Kidney epithelial cell (primary cell): ENCODE measurements around the gene MVB12B. TPM values are rescaled to one million over a fixed set of nuclear protein-coding genes. Genes with fewer than 3 reads are reported as not detected.

Experiments used
- DNase-seq: peaks from one replicate; pipeline ENCODE4 v3.0.0-alpha.2; 2010; ENCODE audit warnings: low read depth
- H3K27me3 ChIP-seq: 2 replicates; pipeline ENCODE4 v1.6.0; 2011; ENCODE audit warnings: low read length; ENCODE audit not compliant: control insufficient read depth, insufficient read depth
- H3K36me3 ChIP-seq: 2 replicates; pipeline ENCODE4 v1.5.1; 2011; ENCODE audit warnings: low read length; ENCODE audit not compliant: control insufficient read depth, insufficient read depth
- H3K4me3 ChIP-seq: 2 replicates; pipeline ENCODE4 v1.5.1; 2011; ENCODE audit warnings: low read depth, mild to moderate bottlenecking, control low read depth, low read length
- total RNA-seq: library from RNA; depleted of rRNA; stranded (reverse); fragments of >200 nt; gene quantifications from 2 replicates; pipeline ENCODE4 v1.2.3, GENCODE V29; 2015
- TF ChIP-seq, protein P1 (sequence below): IDR thresholded peaks from 2 replicates; pipeline ENCODE4 v1.5.1; 2011; ENCODE audit warnings: mild to moderate bottlenecking, moderate library complexity, low read length, control low read depth, inconsistent platforms; ENCODE audit not compliant: insufficient read depth, poor library complexity, severe bottlenecking

The MVB12B gene
- total RNA-seq, 1 donor from 2014 or later: 13.1 TPM

DNA sequence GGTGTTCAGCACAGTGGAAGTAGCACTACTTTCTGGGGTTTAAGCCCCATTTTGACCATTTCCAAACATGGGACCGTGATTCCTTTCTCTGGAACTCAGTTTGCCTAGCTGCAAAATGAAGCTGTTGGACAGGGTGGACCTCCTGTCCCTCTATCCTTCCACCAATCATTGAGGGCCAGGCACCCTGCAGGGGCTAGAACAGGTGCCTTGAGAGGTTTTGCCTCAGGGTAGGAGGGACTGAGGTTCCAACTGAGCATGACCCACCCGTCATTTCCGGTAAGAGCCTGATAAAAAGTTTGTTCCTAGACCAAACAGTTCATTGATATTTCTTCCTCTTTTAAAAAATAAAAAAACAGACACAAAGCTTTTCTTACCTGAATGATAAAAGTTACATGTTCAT lies 116.5 kb downstream of the MVB12B start:
- no peaks in the 10 kb centered on the region for H3K27me3 ChIP-seq
- TF ChIP-seq, protein P1, sequence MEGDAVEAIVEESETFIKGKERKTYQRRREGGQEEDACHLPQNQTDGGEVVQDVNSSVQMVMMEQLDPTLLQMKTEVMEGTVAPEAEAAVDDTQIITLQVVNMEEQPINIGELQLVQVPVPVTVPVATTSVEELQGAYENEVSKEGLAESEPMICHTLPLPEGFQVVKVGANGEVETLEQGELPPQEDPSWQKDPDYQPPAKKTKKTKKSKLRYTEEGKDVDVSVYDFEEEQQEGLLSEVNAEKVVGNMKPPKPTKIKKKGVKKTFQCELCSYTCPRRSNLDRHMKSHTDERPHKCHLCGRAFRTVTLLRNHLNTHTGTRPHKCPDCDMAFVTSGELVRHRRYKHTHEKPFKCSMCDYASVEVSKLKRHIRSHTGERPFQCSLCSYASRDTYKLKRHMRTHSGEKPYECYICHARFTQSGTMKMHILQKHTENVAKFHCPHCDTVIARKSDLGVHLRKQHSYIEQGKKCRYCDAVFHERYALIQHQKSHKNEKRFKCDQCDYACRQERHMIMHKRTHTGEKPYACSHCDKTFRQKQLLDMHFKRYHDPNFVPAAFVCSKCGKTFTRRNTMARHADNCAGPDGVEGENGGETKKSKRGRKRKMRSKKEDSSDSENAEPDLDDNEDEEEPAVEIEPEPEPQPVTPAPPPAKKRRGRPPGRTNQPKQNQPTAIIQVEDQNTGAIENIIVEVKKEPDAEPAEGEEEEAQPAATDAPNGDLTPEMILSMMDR: no peak
- no peaks in the 10 kb centered on the region for H3K36me3 ChIP-seq
- no peak overlapping the region for H3K4me3 ChIP-seq
- DNase-seq: no peak

DNA sequence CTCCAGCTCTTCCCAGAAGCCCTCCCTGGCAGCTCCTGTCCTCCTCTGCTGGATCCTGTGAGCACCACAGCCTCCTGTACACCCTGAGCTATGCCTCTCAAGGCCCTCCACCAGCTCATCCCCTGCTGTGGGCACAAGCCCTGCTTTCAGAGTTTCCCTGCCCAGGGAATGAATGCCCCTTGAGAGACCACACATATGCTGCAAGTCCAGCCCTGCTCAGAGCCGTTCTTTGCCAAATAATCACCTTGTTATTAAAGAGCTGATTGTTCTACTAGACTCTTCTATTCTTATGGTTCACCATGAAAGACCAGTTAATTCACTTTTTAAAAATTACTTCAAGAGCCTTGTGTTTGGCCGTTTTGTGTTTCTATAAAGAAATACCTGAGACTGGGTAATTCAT lies 121.5 kb downstream of the MVB12B start:
- no peak overlapping the region for H3K4me3 ChIP-seq
- H3K36me3 ChIP-seq: no peaks in the 10 kb centered on the region
- no peak for DNase-seq
- TF ChIP-seq, protein P1: no peak
- no peaks in the 10 kb centered on the region for H3K27me3 ChIP-seq

DNA sequence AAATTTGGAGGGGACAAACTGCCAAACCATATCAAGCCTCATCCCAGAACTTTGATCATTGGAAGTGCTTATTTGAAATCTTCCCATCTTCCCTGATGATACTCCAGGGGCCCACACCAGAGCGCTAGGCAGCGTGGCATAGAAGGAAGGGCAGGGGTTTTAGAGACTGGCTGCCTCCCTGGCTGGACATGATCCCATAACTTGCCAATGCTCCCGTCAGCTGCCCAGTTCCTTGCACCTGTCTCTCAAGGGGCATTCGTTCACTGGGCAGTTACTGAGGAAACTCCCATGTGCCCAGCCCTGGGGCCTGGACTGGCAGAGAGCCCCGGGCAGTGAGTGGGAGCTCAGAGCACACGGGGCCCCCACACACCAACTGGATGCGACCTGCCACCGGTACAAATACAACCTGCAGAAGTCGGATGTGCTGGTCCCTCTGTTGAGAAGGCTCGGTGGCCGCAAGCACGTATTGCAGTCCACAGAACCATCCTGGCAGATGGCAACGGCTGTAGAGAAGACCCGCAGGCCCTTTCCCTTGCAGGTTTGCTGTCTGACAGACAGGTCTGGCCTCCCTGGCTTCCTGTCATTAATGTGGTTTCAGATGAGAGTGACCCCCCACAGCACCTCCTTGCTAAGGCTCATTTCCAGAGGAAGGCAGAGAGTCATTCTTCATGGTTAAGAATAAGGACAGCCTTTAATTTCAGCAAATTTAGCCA lies 122.4 kb downstream of the MVB12B start:
- TF ChIP-seq, protein P1: no peak
- DNase-seq: no peak
- no peaks in the 10 kb centered on the region for H3K36me3 ChIP-seq
- H3K27me3 ChIP-seq: no peaks in the 10 kb centered on the region
- H3K4me3 ChIP-seq: no peak overlapping the region

DNA sequence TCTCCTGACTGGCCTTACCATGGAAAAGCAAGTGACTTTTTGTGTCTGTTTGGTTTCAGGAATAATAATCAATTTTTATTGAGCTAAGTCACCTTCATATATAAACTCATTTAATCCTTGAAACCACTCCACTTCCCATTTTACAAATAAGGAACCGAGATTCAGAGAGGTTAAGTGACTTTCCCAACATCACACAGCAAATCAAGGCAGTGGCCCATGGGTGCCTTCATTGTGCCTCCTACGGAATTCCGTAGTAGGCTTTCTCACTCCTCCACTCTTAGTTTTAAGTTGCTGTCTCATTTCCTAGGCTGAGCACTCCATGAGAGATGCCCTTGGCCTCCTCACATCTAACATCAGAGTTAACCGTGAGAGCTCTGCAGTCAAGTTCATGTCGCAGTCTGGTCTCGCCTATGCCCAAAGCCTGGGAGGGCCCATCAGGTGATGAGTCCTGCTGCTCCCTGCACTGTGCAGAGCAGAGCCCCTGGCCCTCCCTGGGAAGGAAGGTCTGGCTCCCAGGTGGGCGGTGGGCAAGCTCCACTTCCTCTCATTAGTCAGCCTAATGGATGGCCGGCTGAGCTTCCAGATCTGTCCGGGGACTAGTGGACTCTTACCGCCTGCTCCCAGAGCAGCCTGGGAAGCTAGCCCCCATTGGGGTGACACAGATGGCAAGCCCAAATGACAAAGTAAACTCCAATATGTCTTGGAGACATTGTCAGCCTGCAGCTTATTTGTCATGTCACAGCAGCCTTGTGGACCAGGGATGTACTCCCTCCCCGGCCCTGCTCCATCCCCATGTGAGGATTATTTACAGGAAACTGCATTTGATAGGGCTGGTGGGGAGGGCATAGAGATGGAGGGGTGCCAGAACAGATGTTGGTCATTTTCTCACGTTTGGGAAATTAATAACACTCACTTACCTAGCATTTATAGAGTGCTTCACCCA lies 123.4 kb downstream of the MVB12B start:
- TF ChIP-seq, protein P1: no peak
- no peaks in the 10 kb centered on the region for H3K36me3 ChIP-seq
- no peak for DNase-seq
- H3K4me3 ChIP-seq: no peak overlapping the region
- no peaks in the 10 kb centered on the region for H3K27me3 ChIP-seq

DNA sequence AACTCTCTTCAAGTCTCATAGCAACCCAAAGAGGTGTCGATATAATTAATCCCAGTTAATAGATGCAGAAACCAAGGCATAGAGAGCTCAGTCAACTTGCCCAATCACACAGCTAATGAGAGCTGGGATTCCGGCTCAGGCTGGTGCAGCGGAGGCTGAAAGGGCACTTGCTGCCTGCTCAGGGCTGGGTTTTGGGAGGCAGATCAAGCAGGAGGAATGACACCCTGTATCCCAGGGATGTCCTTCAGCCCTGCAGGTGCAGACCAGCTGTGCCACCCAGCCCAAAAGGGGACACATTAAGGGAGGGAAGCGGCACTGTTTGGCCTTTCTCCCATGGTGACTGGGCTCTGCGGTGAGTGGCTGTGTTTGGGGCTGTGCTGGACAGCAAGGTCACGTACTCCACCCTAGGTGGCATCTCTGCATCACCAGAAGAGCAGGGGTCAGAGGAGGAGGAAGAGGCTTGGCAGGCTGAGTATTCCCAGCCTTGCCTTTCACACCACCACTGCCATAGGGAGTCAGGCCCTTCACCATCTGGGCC lies 124.1 kb downstream of the MVB12B start:
- TF ChIP-seq, protein P1: no peak
- DNase-seq: no peak
- H3K4me3 ChIP-seq: no peak overlapping the region
- H3K27me3 ChIP-seq: no peaks in the 10 kb centered on the region
- no peaks in the 10 kb centered on the region for H3K36me3 ChIP-seq
